IMR-90 (cell line): Measurements from ENCODE around the gene FBRSL1. TPM values are rescaled to one million over a fixed set of nuclear protein-coding genes. Genes with fewer than 3 reads are reported as not detected.
"Not testable (repeated sequence)": the region's sequence is repeated elsewhere in the genome, so short reads cannot be mapped to it uniquely, and the experiment has no call there.

ENCODE experiments used
- ATAC-seq: fragments of 200-7000 bp; cut with Tn5 transposase; 2 replicates; pipeline ENCODE4 v1.9.1; 2020; ENCODE audit warnings: low read depth, mild to moderate bottlenecking, moderate library complexity
- BruUV-seq: library from RNA; stranded (reverse); fragments of 400-500 nt; replicated peaks from 2 replicates; lab custom pipeline; 2021; lab: Mats Ljungman, UMichigan
- CTCF ChIA-PET: fragments of 300-600 bp; formaldehyde crosslinking; extraction: SDS; loops from one replicate; lab custom pipeline; 2021; ENCODE audit warnings: antibody characterized with exemption; lab: Yijun Ruan, JAX
- POLR2A ChIA-PET: fragments of 300-600 bp; sonication (Branson Sonifier 250); formaldehyde crosslinking; loops from one replicate; lab custom pipeline; 2022; ENCODE audit warnings: antibody characterized with exemption; ENCODE audit not compliant: unreplicated experiment; lab: Charles Lee
- DNase-seq: peaks from one replicate; pipeline ENCODE4 v3.0.0; 2013
- H2AFZ ChIP-seq: replicated peaks from 2 replicates; pipeline ENCODE3; 2013; ENCODE audit warnings: low read length, mild to moderate bottlenecking; ENCODE audit not compliant: poor library complexity
- H2AK5ac ChIP-seq: 2 replicates; pipeline ENCODE4 v1.6.1; 2013; ENCODE audit warnings: low read depth, low read length, inconsistent platforms
- H2AK9ac ChIP-seq: replicated peaks from 2 replicates; pipeline ENCODE3; 2013; ENCODE audit warnings: mild to moderate bottlenecking, low read depth, low read length, moderate library complexity; ENCODE audit not compliant: poor library complexity
- H2BK120ac ChIP-seq: 2 replicates; pipeline ENCODE4 v1.6.1; 2013; ENCODE audit warnings: low read depth, low read length, inconsistent platforms
- H2BK15ac ChIP-seq: 3 replicates; pipeline ENCODE4 v1.6.1; 2013; ENCODE audit warnings: low read depth, low read length, inconsistent platforms
- H2BK20ac ChIP-seq: 2 replicates; pipeline ENCODE4 v1.6.1; 2013; ENCODE audit warnings: low read depth, mild to moderate bottlenecking, inconsistent platforms, low read length, moderate library complexity
- H2BK5ac ChIP-seq: 2 replicates; pipeline ENCODE4 v1.6.1; 2013; ENCODE audit warnings: mild to moderate bottlenecking, low read depth, low read length, inconsistent platforms; ENCODE audit not compliant: poor library complexity, severe bottlenecking
- H3K14ac ChIP-seq: replicated peaks from 2 replicates; pipeline ENCODE4 v1.6.1; 2013; ENCODE audit warnings: low read depth, low read length, inconsistent platforms
- H3K18ac ChIP-seq: 2 replicates; pipeline ENCODE4 v1.6.1; 2013; ENCODE audit warnings: low read depth, low read length, control low read depth
- H3K23ac ChIP-seq: 2 replicates; pipeline ENCODE4 v1.6.1; 2013; ENCODE audit warnings: low read depth, low read length, inconsistent platforms
- H3K27ac ChIP-seq: 2 replicates; pipeline ENCODE4 v1.5.1; 2013; ENCODE audit warnings: mild to moderate bottlenecking, control low read depth, low read length; ENCODE audit not compliant: insufficient read depth
- H3K27me3 ChIP-seq: 2 replicates; pipeline ENCODE4 v1.6.1; 2013; ENCODE audit warnings: low read length; ENCODE audit not compliant: control insufficient read depth, insufficient read depth
- H3K36me3 ChIP-seq: 2 replicates; pipeline ENCODE4 v1.6.1; 2013; ENCODE audit warnings: low read length, mixed read lengths; ENCODE audit not compliant: control insufficient read depth, insufficient read depth
- H3K4ac ChIP-seq: 2 replicates; pipeline ENCODE4 v1.6.1; 2013; ENCODE audit warnings: low read depth, low read length, inconsistent platforms
- H3K4me1 ChIP-seq: 2 replicates; pipeline ENCODE4 v1.6.1; 2013; ENCODE audit warnings: low read length, mixed read lengths; ENCODE audit not compliant: control insufficient read depth, insufficient read depth
- H3K4me2 ChIP-seq: 2 replicates; pipeline ENCODE4 v1.6.1; 2013; ENCODE audit warnings: low read depth, mild to moderate bottlenecking, control low read depth, low read length, moderate library complexity
- H3K4me3 ChIP-seq: 2 replicates; pipeline ENCODE4 v1.5.1; 2013; ENCODE audit warnings: low read depth, mild to moderate bottlenecking, control low read depth, low read length, moderate library complexity; ENCODE audit not compliant: insufficient read depth
- H3K56ac ChIP-seq: 2 replicates; pipeline ENCODE4 v1.6.1; 2013; ENCODE audit warnings: low read length, inconsistent platforms; ENCODE audit not compliant: insufficient read depth; ENCODE audit errors: extremely low read depth
- H3K79me1 ChIP-seq, 2 experiments: 2 replicates each; pipeline ENCODE4 v1.6.1; 2013; ENCODE audit warnings: low read length in 2 of 2, inconsistent platforms in 1 of 2, low read depth in 1 of 2
- H3K9ac ChIP-seq: 2 replicates; pipeline ENCODE4 v1.6.1; 2013; ENCODE audit warnings: low read depth, low read length, control low read depth
- H3K9me1 ChIP-seq: 2 replicates; pipeline ENCODE4 v1.6.1; 2013; ENCODE audit warnings: low read length, inconsistent platforms; ENCODE audit not compliant: insufficient read depth
- H3K9me3 ChIP-seq: 2 replicates; pipeline ENCODE4 v1.6.1; 2013; ENCODE audit warnings: low read length; ENCODE audit not compliant: control insufficient read depth, insufficient read depth
- H4K20me1 ChIP-seq: 2 replicates; pipeline ENCODE4 v1.6.1; 2013; ENCODE audit warnings: low read length, inconsistent platforms; ENCODE audit not compliant: insufficient read depth
- H4K5ac ChIP-seq: 2 replicates; pipeline ENCODE4 v1.6.1; 2013; ENCODE audit warnings: mild to moderate bottlenecking, low read depth, low read length, control low read depth
- H4K8ac ChIP-seq, 2 experiments: 2 replicates each; pipeline ENCODE4 v1.6.1; 2013; ENCODE audit warnings: low read depth in 2 of 2, low read length in 2 of 2, control low read depth in 1 of 2, inconsistent platforms in 1 of 2
- H4K91ac ChIP-seq: 2 replicates; pipeline ENCODE4 v1.6.1; 2013; ENCODE audit warnings: low read depth, low read length, inconsistent platforms; ENCODE audit not compliant: insufficient read depth
- WGBS, 2 experiments: methylation state at CpG; one replicate each; pipeline versions ENCODE4 v1.1.5 to v1.1.7; 2013; ENCODE audit warnings: missing lambda C conversion rate in 2 of 2; ENCODE audit not compliant: insufficient read length in 1 of 2; ENCODE audit errors: extremely low coverage in 2 of 2; 5-methylcytosine and 5-hydroxymethylcytosine counted together
- dilution Hi-C: fragments of 300-500 bp; cut with HindIII; formaldehyde crosslinking; loops from one replicate; pipeline ENCODE4 v1.14.3; 2018; ENCODE audit warnings: low sequenced_read_pairs; ENCODE audit not compliant: unreplicated experiment
- in situ Hi-C: fragments of 300-500 bp; cut with MboI; formaldehyde crosslinking; loops from 3 replicates; pipeline ENCODE4 v1.14.3; 2019; ENCODE audit warnings: low sequenced_read_pairs, inconsistent platforms, mixed read lengths
- intact Hi-C: fragments of 100-400 bp; cut with micrococcal nuclease; formaldehyde crosslinking; loops from 2 replicates; pipeline ENCODE4 v1.10.0; 2022
- polyA plus RNA-seq, 3 experiments: library from polyadenylated mRNA; depleted of rRNA; stranded (reverse); fragments of >200 nt; gene quantifications; 2 replicates each; pipeline ENCODE4 v1.2.3, GENCODE V29; 2012; ENCODE audit warnings: low replicate concordance in 1 of 3
- total RNA-seq: library from RNA; depleted of rRNA; stranded (reverse); fragments of >200 nt; gene quantifications from 2 replicates; pipeline ENCODE4 v1.2.3, GENCODE V29; 2012

FBRSL1 gene
- total and polyA plus RNA-seq, 2 of the 4 experiments (the other 2 are of a cell fraction), result 0.36 to 10.8 TPM

- H3K4me2 ChIP-seq, H2BK20ac ChIP-seq, H3K56ac ChIP-seq, dilution Hi-C loops, H3K9me1 ChIP-seq, BruUV-seq, intact Hi-C loops, H3K9ac ChIP-seq, H3K14ac ChIP-seq, H2AFZ ChIP-seq, H3K4ac ChIP-seq, in situ Hi-C loops, H4K20me1 ChIP-seq, H3K23ac ChIP-seq, H3K79me1 ChIP-seq, ATAC-seq, H4K91ac ChIP-seq, H3K36me3 ChIP-seq, DNase-seq, H2BK120ac ChIP-seq, H2BK5ac ChIP-seq, H2AK9ac ChIP-seq, H4K5ac ChIP-seq, POLR2A ChIA-PET, H2BK15ac ChIP-seq, CTCF ChIA-PET, H3K18ac ChIP-seq, H3K9me3 ChIP-seq, H2AK5ac ChIP-seq, H4K8ac ChIP-seq, H3K4me1 ChIP-seq, H3K4me3 ChIP-seq, H3K27ac ChIP-seq: not testable (repeated sequence)
- WGBS, 2 experiments, result no CpG with 5 or more reads among the region's 13 CpGs
- peaks cover 17% of the 10 kb centered on the region for H3K27me3 ChIP-seq
These were observed 49.5 kb upstream of the FBRSL1 start for GRCh38 chr12:132440420-132440819.
